GM03348 (cell line): ENCODE measurements around the gene UAP1L1.
"Not testable (repeated sequence)": the region's sequence is repeated elsewhere in the genome, so short reads cannot be mapped to it uniquely, and the experiment has no call there.

Experiments used
- DNase-seq: peaks from one replicate; pipeline ENCODE4 v3.0.0; 2012; ENCODE audit warnings: low spot score

Gene UAP1L1

GRCh38 chr9:137114613-137115393 lies 37.5 kb downstream of the UAP1L1 start, which contains the start of gene DPP7:
Gene DPP7, minus strand, starts transcription at chr9:137114733. Its CDS starts 20 bp downstream, at chr9:137114713.
- peak; percentile 96 for DNase-seq

- DNase-seq: peak; percentile 4
These were observed 38.2 kb downstream of the UAP1L1 start for GRCh38 chr9:137115394-137116026.

GRCh38 chr9:137116027-137116507 lies 38.8 kb downstream of the UAP1L1 start:
- no peak for DNase-seq

GRCh38 chr9:137116728-137117127 lies 39.4 kb downstream of the UAP1L1 start:
- DNase-seq: no peak

GRCh38 chr9:137117269-137117731 lies 40.0 kb downstream of the UAP1L1 start:
- no peak for DNase-seq

GRCh38 chr9:137118092-137118603 lies 40.8 kb downstream of the UAP1L1 start:
- DNase-seq: not testable (repeated sequence)

- DNase-seq: not testable (repeated sequence)
These were observed 44.8 kb downstream of the UAP1L1 start for GRCh38 chr9:137121927-137122795.

GRCh38 chr9:137122796-137123467 lies 45.6 kb downstream of the UAP1L1 start:
- DNase-seq: not testable (repeated sequence)

- no peak for DNase-seq
These were observed 46.1 kb downstream of the UAP1L1 start for GRCh38 chr9:137123468-137123837.

- not testable (repeated sequence) for DNase-seq
These were observed 46.7 kb downstream of the UAP1L1 start for GRCh38 chr9:137123952-137124462.

- DNase-seq: no peak
These were observed 49.5 kb downstream of the UAP1L1 start for GRCh38 chr9:137126786-137127185.

- no peak for DNase-seq
These were observed 50.2 kb downstream of the UAP1L1 start for GRCh38 chr9:137127301-137128157.

- DNase-seq: no peak
These were observed 51.0 kb downstream of the UAP1L1 start for GRCh38 chr9:137128158-137128861.

- DNase-seq: no peak
These were observed 51.6 kb downstream of the UAP1L1 start for GRCh38 chr9:137128862-137129455.

GRCh38 chr9:137129456-137130175 lies 52.3 kb downstream of the UAP1L1 start:
- peak; percentile 98 for DNase-seq

- DNase-seq: no peak
These were observed 52.9 kb downstream of the UAP1L1 start for GRCh38 chr9:137130176-137130755.
